Stimulated activated CD4-positive, alpha-beta T cell treated with anti-CD3 and anti-CD28 coated beads, Interleukin-1b, Interleukin-23, amount 100 ng/mL, for 4 hours (primary cell): Measurements from ENCODE around the gene GBP3.
"Not testable (repeated sequence)": the region's sequence is repeated elsewhere in the genome, so short reads cannot be mapped to it uniquely, and the experiment has no call there.

ENCODE experiments used
- DNase-seq, 2 donors: peaks; one replicate each; pipeline ENCODE4 v3.0.0-alpha.2; 2020; ENCODE audit warnings: low read depth in 2 of 2

The GBP3 gene

DNA sequence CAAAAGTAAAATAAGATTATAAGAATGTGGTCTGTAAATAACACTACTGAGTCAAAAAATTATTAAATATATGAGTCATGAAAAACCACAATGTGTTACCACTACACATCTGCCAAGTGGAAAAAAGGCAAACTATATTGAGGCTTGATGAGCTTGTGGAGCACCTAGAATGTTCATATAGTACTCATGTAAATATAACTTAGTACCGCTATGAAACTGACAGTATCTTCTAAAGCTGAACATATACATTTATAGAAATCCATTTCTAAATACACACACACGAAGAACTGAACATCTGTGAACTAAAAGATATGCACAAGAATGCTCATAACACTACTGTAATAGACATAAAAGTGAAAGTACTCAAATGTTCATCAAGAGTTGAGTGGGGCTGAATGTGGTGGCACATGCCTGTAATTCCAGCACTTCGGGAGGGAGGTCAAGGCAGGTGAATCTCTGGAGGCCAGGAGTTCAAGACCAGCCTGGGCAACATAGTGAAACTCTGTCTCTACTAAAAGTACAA, 18.5 kb upstream of the GBP3 start:
- DNase-seq = no peak

DNA sequence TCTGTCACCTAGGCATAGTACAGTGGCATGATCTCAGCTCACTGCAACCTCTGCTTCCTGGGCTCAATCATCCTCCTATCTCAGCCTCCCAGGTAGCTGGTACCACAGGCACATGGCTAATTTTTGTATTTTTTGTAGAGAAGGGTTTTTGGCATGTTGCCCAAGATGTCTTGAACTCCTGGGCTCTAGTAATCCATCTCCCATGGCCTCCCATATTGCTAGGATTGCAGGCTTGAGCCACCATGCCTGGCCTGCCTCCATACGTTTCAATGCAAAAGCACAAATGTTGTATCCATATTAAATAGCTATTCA, 17.6 kb upstream of the GBP3 start:
- DNase-seq = no peak

DNA sequence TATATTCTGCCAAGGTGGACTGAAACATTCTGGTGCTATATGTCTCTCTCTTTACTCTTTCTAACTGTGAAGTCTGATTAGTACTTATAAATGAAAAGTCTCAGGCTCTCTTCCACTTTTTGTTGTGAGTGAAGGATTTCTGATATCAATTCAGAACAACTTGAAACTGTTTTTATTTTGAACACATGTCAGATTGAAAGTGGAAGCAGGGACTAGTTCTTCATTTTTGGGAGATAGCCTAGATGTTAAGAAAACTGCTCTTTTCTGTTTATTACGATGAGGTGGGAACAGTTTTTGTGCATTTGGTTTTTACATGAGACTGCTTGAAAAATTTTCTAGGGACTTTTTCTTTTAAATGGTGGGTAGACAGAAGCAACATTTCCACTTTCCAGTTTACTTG, 14.5 kb upstream of the GBP3 start:
- DNase-seq = no peak

DNA sequence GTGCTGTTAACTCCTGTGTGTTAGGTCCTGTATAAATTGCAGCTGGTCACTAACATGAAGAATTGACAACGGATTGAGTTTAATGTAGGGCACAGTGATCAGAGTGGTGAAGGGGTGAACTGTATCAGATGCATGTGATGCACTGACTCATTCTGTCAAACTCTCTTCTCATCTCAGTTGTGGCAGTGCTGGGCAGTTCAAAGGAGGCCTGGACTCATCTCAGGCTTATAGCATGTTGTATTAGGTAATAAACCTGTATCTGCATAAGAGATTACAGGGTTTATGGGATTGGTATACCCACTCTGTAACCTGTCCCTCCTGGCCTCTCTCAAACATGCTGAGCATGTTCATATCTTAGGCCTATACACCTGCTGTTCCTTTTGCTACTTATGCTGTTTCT, 12.4 kb upstream of the GBP3 start:
- no peak for DNase-seq

DNA sequence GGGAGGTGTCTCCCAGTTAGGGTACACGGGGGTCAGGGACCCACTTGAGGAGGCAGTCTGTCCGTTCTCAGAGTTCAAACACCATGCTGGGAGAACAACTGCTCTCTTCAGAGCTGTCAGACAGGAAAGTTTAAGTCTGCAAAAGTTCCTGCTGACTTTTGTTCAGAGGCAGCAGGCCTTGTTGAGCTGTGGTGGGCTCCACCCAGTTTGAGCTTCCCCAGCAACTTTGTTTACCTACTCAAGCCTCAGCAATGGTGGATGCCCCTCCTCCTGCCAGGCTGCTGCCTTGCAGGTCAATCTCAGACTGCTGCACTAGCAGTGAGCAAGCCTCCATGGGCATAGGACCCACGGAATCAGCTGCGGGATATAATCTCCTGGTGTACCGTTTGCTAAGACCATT, 11.3 kb upstream of the GBP3 start:
- DNase-seq = not testable (repeated sequence)

DNA sequence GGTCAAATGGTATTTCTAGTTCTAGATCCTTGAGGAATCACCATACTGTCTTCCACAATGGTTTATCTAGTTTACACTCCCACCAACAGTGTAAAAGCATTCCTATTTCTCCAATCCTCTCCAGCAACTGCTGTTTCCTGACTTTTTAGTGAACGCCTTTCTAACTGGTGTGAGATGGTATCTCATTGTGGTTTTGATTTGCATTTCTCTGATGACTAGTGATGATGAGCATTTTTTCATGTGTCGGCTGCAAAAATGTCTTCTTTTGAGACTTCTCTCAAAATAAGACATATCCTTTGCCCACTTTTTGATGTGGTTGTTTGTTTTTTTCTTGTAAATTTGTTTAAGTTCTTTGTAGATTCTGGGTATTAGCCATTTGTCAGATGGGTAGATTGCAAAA, 6.4 kb upstream of the GBP3 start:
- not testable (repeated sequence) for DNase-seq

DNA sequence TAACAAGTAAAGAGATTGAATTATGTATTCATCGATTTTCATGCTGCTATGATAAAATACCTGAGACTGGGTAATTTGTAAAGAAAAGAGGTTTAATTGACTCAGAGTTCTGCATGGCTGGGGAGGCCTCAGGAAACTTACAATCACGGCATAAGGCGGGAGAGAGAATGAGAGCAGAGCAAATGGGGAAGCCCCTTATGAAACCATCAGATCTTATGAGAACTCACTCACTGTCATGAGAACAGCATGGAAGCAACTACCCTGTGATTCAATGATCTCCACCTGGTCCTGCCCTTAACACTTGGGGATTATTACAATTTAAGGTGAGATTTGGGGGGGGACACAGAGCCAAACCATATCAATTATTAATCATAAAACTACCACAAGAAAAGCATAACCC, 3.3 kb upstream of the GBP3 start:
- DNase-seq = no peak

DNA sequence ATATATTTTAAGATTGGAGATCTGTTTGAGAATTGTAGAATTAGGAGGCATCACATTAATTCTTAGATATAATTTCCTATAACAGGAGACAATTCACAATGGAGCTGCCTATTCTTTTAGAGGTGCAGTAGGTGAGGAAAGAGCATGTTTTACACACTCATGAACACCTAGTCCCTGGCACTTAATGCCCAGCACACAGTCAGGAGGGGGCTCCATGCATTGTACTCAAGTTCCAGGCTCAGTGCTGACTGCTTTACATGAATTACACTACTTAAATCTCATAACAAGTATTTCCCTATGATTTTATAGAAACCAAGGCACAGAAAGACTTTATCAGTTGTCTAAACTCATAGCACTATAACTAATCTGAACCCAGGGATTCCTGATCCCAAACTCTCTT, 360 bp upstream of the GBP3 start:
- DNase-seq = no peak

DNA sequence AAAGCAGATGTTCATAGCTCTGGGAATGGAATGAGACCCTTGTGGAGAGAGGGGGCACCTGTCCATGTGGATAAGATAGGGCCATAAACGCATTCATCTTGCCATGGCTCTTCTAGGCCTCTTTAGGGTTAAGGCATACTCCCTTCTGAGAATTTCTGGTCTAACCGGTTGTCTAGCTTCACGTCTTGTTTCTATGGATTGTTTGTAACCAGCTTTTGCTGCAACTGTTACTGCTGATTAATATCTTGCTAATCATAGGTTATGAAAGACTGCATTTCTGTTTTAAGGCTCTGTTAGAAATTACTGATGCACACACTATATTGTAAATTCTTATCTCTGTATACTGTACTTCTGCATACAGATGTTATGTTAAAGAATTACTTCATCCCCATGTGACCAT, 4.3 kb downstream of the GBP3 start:
- DNase-seq = not testable (repeated sequence)

DNA sequence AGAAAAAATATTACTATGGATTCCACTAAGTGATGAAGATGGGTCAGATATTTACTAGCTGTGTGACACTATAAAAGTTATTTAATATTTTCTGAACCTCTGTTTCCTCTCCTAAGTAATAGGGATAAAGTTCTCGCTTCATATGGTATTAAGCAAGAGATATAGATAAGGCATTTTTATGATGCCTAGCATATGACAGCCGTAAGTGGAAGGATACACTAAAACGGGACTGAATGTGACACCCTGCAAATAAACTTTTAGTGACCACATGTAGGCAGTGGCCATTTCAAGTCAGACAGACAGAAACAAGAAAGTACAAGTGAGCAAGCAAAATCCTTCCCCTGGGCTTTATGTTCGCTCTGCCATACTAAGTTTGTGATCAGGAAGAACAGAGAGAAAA, 14.2 kb downstream of the GBP3 start:
- DNase-seq = no peak

DNA sequence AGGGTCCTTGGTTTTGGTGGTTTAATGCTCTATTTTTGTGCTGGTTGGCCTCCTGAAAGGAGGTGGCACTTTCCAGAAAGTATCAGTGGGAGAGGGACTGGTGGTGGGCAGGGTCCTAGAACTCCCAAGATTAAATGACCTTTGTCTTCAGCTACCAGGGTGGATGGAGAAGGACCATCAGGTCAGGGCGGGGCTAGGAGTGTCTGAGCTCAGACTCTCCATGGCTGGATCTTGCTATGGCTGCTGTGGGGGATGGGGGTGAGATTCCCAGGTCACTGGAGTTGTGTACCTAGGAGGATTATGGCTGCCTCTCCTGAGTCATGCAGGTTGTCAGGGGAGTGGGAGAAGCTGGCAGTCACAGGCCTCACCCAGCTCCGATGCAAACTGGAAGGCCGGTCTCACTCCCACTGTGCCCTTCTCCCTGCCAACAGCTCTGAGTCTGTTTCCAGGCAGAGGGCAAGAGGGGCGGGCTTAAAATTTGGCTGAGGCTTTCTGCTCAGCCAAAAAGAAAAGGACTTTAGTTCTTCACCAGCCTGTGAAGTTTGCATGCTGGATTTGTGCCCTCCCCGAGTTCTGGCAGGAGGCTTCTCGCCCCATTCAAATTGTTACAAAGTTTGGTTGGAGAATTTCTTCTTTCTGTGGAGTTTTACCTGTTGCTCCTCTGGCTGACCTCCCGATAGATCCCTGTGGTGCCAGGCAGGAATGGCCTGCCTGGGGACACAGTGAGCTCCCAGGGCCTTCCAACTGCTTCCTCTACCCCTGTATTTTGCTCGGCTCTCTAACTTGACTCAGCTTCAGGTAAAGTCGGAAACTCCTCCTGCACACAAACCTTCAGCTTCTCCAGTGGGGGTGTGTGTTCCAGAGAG, 17.1 kb downstream of the GBP3 start:
- DNase-seq = no peak

DNA sequence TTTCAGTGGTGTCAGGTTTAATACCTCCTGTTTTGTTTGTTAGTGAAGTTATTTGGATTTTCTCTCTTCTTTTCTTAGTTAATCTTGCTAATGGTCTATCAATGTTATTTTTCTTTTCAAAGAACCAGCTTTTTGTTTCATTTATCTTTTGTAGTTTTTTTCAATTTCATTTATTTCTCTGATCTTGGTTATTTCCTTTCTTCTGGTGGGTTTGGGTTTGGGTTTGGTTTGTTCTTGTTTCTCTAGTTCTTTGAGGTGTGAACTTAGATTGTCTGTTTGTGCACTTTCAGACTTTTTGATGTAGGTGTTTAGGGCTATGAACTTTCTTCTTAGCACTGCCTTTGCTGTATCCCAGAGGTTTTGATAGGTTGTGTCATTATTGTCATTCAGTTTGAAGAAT, 20.5 kb downstream of the GBP3 start:
- DNase-seq = not testable (repeated sequence)

DNA sequence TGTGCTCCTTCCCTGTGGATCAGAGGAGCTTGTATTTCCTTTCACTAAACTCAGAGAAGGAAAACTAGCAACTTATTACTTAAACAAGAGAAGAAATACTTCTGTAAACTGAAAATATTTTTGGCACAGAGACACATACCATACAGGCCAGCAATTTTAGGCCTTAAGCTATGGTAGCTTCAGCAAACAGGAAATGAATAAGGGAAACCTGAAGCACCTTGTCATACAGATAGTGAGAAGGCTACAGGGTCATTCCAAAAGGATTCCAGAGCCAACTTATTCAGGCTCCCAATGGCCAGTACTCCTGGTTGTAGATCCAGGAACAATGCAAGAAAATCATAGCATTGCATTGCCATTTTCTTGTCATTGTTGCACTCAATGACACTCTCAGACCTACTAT, 21.2 kb downstream of the GBP3 start:
- DNase-seq = no peak

DNA sequence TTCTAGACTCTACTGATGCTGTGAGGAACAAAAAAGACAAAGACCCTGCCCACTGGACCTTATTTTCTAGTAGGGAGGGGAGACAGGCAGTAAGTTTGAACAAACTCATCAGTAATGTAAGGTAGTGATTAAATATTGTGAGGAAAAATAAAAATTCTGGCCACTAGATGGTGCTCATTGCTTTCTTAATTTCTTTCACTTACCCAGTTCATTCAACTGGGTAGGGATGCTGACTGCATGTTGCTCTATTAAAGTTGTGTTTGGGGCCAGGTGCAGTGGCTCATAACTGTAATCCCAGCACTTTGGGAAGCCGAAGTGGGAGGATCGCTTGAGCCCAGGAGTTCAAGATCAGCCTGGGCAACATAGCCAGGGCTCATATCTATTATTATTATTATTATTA, 23.9 kb downstream of the GBP3 start:
- DNase-seq = peak in 1 of 2 donors; percentile 45

DNA sequence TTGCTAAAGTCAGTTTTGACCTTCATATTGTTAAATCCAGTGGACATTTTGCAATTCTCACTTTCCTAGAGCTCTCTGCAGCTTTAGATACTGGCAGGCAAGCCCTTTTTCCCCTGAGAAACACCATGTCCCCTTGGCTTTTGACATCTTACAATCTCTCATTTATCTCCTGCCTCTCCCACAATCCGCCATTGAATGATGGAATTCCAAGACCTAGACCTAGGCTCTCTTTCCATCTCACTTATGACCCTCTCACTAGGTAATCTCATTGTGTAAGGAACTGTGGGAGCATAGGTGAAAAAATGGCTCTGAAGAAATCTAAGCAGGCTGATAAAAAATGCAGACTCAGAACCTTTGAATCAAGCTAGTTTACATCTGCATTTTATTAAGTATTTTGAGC, 32.2 kb downstream of the GBP3 start:
- DNase-seq = no peak

DNA sequence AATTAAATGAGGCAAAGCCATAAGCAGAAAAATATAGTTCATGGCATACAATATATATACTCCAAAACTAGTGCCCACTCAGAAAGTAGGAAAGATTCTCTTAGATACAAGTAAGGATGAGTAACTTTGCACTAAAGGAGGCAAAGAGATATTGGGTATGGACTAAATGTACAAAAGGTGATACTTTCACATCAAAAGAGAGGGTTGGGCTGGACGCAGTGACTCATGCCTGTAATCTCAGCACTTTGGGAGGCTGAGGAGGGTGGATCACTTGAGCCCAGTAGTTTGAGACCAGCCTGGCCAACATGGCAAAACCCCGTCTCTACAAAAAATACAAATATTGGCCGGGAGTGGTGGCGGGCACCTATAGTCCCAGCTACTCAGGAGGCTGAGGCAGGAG, 37.0 kb downstream of the GBP3 start:
- DNase-seq = no peak

DNA sequence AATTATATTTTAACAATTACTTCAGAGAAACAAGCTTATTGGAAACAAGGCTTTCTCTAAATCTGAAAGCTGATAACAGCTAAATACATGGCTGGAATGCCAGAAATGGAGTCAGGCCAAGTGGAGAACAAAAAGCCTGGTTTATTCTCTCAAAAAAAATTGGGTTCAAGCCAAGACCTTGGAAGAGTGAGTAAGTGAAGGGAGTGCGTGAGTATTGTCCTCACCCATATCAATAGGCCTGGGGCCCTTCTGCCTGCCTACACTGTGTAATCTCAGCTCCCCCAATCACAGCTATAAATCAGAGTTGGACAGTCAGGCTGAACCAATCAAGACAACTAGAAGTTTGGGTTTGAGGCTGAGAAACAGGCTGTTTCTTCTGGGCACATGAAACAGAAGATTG, 37.6 kb downstream of the GBP3 start:
- DNase-seq = no peak

DNA sequence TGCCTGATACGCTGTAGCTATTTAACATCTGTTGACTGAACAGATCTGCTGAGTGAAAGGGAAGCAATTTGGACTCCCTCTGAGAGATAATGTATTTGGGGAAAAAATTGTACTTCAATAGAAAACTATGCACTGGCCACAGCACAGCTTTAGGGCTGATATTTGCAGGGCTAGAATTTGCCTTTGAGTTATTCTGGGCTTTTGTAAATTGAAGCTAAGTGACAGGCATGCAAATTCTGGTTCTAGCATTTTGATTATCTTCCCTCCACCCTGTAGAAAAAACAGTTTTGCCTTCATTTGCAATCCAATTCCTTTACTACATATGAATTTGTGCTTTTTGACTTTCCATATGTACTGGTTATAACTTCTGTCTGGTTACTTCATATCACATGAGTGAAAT, 38.1 kb downstream of the GBP3 start:
- DNase-seq = no peak

DNA sequence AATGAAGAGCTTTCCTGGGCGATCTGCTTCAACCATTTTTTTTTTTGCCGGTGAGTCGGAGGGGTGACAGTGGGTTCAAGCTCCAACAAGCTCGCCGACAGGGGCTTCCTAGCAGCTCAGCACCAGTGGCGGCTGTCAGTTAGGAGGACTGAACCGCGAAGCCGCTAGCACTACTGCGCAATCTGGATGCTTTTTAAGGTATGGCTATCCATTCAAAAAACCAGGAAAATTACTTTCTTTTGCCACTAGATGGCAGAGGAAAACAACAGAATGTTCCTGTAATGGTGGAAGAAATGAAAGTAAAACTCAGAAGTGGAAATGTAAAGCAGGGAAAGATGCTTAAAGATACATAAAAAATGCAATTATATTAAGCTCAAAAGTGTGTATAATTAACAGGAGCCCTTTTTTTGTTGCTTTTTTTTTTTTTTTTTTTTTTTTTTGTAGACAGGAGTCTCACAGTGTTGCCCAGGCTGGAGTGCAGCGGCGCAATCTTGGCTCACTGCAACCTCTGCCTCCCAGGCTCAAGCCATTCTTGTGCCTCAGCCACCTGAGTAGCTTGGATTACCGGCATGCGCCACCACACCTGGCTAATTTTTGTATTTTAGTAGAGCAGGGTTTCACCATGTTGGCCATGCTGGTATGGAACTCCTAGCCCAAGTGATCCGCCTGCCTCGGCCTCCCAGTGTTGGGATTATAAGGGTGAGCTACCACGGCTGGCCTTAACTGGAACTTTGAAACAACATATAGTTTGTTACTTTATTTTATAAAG, 38.7 kb downstream of the GBP3 start:
- DNase-seq = peak in 1 of 2 donors; percentile 14

DNA sequence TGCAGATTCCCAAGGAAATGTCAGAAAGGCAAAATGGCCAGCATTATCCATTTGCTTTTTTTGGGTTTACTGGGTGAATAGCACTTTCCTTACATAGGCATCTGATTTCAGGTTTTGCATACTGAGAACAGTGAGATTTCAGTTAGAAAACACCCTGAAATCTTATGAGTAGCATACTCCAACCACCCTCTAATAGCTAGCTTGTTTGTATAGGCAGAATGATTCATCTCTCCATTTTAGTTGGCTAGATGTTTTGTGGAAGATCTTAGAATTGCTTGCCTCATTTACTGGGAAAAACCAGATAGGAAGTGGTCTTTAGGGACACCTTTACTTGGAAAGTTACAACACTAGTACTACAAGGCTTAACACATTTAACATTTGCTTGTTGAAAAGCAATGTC, 40.6 kb downstream of the GBP3 start:
- DNase-seq = no peak

DNA sequence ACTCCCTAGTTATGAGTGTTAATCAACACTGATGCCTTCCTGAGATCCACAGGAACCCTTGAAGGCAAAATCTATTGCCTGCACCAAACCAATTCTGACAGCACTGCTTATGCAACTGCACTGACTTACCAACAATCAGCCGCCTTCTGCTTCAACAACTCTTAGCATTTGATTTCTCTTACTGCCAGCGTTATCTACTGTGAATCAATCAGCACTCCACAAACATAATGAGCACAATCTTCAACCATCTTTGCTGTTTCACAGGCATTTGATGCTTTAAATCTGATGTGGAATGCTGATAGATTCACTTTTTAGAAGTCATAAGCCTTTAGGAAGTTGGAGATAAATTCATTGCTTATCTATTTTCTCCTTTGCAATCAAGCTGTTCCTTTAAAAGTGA, 41.2 kb downstream of the GBP3 start:
- not testable (repeated sequence) for DNase-seq

DNA sequence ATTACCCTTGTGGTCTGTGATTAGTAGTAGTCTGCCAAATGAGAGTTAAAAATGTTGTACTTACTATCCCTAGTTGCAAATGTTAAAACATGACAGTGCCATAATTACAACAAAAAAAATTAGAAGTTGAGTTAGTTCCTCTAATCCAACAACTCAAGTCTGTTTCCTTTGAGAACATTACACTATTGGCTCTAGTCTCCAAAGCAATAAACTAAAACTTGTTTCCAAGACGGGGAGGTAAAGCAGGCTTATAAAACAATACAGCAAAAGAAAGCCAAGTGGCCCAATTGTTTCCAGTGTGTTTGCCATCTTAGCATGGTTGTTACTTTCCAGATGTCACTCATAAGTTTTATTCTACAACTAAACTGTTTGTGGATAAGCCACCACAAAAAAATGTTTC, 41.8 kb downstream of the GBP3 start:
- no peak for DNase-seq

DNA sequence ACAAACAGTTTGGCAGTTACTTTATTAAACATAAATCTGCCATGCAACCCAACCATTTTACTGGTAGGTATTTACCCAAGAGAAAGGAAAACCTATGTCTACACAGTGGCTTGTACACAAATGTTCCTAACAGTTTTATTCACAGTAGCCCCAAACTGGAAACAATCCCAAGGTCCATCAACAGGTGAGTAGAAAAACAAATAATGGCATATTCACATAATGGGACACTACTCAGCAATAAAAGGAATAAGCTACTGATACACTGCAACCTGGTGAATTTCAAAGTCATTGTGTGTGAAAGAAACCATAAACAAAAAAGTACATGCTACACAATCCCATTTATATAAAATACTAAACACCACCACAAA, 42.9 kb downstream of the GBP3 start:
- no peak for DNase-seq
